ENCODE results near the gene HMGCL. TPM values are rescaled to one million over a fixed set of nuclear protein-coding genes. Genes with fewer than 3 reads are reported as not detected.
"Not testable (repeated sequence)": the region's sequence is repeated elsewhere in the genome, so short reads cannot be mapped to it uniquely, and the experiment has no call there.

HMGCL gene
- total RNA-seq, 2 experiments from 2014 or later: 34.2 to 35.3 TPM

GRCh38 chr1:23851406-23851805 is 26.2 kb upstream of the HMGCL start:
- DNase-seq; H3K27ac Mint-ChIP-seq; intact Hi-C loops (cut with micrococcal nuclease); CTCF ChIA-PET; H3K9me3 Mint-ChIP-seq; POLR2A ChIA-PET; H3K27me3 Mint-ChIP-seq; H3K4me1 Mint-ChIP-seq (ENCODE audit: low read depth); H3K4me3 Mint-ChIP-seq: not testable (repeated sequence)
- peaks cover 25% of the 10 kb centered on the region for H3K36me3 Mint-ChIP-seq

DNA sequence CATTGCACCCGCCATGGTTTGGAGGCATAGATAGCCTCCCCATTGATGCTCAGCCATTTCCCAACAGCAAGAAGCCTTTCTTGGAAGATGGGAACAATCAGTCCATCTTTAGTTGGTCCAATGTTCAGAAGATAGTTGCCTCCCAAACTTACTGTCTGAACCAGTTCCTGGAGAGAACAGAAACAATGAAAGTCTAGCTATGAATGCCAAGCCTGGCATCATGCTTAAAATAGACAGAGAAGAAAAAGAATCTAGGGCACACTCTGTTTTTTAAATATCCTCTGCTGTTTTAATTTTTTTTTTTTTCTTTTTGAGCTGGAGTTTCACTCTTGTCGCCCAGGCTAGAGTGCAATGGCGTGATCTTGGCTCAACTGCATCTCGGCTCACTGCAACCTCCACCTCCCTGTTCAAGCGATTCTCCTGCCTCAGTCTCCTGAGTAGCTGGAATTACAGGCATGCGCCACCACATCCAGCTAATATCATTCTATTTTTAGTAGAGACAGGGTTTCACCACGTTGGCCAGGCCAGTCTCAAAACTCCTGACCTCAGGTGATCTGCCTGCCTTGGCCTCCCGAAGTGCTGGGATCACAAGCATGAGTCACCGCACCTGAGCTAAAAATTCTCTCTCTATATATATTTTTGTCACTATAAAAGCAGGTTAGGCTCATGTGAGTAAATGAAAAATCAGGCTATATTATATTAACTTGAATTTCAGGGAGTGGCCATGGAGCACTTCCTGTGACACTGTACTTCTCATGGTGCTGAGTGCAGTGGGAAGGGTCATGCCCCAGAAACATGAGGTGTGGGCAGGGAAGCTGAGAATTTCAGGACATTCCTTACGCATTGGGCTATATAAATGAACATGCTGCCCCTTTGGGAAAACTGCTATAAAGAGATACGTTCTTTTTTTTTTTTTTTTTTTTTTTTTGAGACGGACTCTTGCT is 23.7 kb upstream of the HMGCL start:
- ChIA-PET CTCF (interaction anchor here (0.9 to 1.4 kb wide), 3 partner anchors 39 to 77 kb away, joined by 3 to 8 read pairs (median 4); no protein-coding TSS in a partner anchor), POLR2A (no interaction called here)
- no peaks in the 10 kb centered on the region for H3K27me3 Mint-ChIP-seq
- intact Hi-C loops (cut with micrococcal nuclease): no loop called here
- H3K27ac Mint-ChIP-seq: no peak overlapping the region
- no peak for DNase-seq
- H3K4me1 Mint-ChIP-seq (ENCODE audit: low read depth): no peaks in the 10 kb centered on the region
- H3K9me3 Mint-ChIP-seq: peaks cover 8% of the 10 kb centered on the region
- H3K36me3 Mint-ChIP-seq: peaks cover 27% of the 10 kb centered on the region
- H3K4me3 Mint-ChIP-seq: no peak overlapping the region

DNA sequence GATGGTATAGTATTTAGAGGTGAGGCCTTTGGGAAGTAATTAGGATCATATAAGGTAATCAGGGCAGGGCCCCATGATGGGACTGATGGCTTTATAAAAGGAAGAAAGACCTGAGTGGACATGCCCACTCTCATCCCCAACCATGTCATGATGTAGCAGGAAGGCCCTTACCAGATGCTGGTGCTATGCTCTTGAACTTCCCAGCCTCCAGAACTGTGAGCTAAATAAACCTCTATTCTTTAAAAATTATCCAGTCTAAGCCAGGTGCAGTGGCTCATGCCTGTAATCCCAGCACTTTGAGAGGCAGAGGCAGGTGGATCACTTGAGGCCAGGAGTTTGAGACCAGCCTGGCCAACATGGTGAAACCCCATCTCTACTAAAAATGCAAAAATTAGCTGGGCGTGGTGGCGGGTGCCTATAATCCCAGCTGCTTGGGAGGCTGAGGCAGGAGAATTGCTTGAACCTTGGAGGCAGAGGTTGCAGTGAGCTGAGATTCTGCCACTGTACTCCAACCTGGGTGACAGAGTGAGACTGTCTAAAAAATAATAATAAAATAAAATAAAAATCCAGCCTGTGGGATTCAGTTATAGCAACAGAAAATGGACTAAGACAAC is 22.4 kb upstream of the HMGCL start:
- intact Hi-C loops (cut with micrococcal nuclease); H3K27me3 Mint-ChIP-seq; POLR2A ChIA-PET; CTCF ChIA-PET; H3K4me3 Mint-ChIP-seq; H3K27ac Mint-ChIP-seq; DNase-seq; H3K9me3 Mint-ChIP-seq; H3K4me1 Mint-ChIP-seq (ENCODE audit: low read depth): not testable (repeated sequence)
- peaks cover 26% of the 10 kb centered on the region for H3K36me3 Mint-ChIP-seq

- Mint-ChIP-seq H3K4me1 (ENCODE audit: low read depth) (no peaks in the 10 kb centered on the region), H3K9me3 (peaks cover 8% of the 10 kb centered on the region), H3K27ac (no peak overlapping the region), H3K27me3 (no peaks in the 10 kb centered on the region), H3K36me3 (peaks cover 26% of the 10 kb centered on the region), H3K4me3 (no peak overlapping the region)
- no peak for DNase-seq
- intact Hi-C loops (cut with micrococcal nuclease): no loop called here
- ChIA-PET CTCF (no interaction called here), POLR2A (interaction anchor here (0.6 kb wide), 1 partner anchor 135 kb away, joined by 3 read pairs; the partner anchor contains the start of gene SRSF10)
Observed at GRCh38 chr1:23845163-23845562, 19.9 kb upstream of the HMGCL start.

DNA sequence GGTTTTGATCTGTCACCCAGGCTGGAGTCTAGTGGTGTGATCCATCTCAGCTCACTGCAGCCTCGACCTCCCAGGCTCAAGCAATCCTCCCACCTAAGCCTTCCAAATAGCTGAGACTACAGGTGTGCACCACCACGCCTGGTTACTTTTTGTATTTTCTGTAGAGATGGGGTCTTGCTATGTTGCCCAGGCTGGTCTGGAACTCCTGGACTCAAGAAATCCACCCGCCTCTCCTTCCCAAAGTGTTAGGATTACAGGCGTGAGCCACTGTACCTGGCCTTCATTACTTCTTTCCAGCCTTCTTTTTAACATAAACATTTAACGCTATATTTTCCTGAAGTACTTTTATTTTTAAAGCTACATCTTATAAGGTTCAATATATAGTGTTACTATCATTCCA is 18.4 kb upstream of the HMGCL start:
- ChIA-PET POLR2A (no interaction called here), CTCF (interaction anchor here (1.0 to 1.9 kb wide), 2 partner anchors 33 to 152 kb away, joined by 3 to 5 read pairs; no protein-coding TSS in a partner anchor)
- H3K27me3 Mint-ChIP-seq: no peaks in the 10 kb centered on the region
- peaks cover 8% of the 10 kb centered on the region for H3K9me3 Mint-ChIP-seq
- intact Hi-C loops (cut with micrococcal nuclease): no loop called here
- no peaks in the 10 kb centered on the region for H3K4me1 Mint-ChIP-seq (ENCODE audit: low read depth)
- no peak overlapping the region for H3K27ac Mint-ChIP-seq
- no peak overlapping the region for H3K4me3 Mint-ChIP-seq
- H3K36me3 Mint-ChIP-seq: peaks cover 23% of the 10 kb centered on the region
- DNase-seq: no peak

DNA sequence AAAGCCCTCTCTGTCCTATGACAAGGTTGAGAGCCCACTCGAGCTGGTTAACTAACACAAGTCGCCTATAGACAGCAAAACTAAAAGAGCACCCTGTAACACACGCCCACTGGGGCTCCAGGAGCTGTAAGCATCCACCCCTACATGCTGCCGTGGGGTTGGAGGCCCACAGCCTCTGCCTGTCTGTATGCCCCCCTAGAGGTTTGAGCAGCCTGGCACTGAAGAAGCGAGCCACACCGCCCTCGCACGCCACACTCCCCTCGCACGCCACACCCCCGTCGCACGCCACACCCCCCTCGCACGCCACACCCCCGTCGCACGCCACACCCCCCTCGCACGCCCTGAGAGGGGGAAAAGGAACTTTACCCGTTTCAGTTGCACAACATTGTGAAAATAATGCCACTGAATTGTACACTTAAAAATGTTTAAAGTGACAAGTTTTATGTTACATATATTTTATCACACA is 13.2 kb upstream of the HMGCL start:
- Mint-ChIP-seq H3K27ac (no peak overlapping the region), H3K4me1 (ENCODE audit: low read depth) (peaks cover 8% of the 10 kb centered on the region), H3K27me3 (peaks cover 6% of the 10 kb centered on the region), H3K4me3 (peak overlapping the region; percentile 60), H3K9me3 (no peaks in the 10 kb centered on the region), H3K36me3 (no peaks in the 10 kb centered on the region)
- intact Hi-C loops (cut with micrococcal nuclease): loop anchor here (1.0 kb wide), 1 partner anchor 13 kb away; the partner anchor contains the start of gene HMGCL
- POLR2A ChIA-PET: interaction anchor here (0.6 to 1.0 kb wide), 2 partner anchors 13 to 61 kb away, joined by 4 read pairs; partner anchors contain the start of genes HMGCL and PITHD1
- peak; percentile 79 for DNase-seq
- CTCF ChIA-PET: interaction anchor here (0.6 to 3.1 kb wide), 3 partner anchors 28 to 93 kb away, joined by 3 to 14 read pairs (median 3); no protein-coding TSS in a partner anchor

GRCh38 chr1:23837908-23838307 is 12.7 kb upstream of the HMGCL start:
- no peaks in the 10 kb centered on the region for H3K9me3 Mint-ChIP-seq
- H3K36me3 Mint-ChIP-seq: no peaks in the 10 kb centered on the region
- H3K4me1 Mint-ChIP-seq (ENCODE audit: low read depth): peaks cover 8% of the 10 kb centered on the region
- intact Hi-C loops (cut with micrococcal nuclease): loop anchor here (1.0 kb wide), 1 partner anchor 13 kb away; the partner anchor contains the start of gene HMGCL
- no peak for DNase-seq
- peak overlapping the region; percentile 23 for H3K4me3 Mint-ChIP-seq
- ChIA-PET POLR2A (interaction anchor here (0.6 to 1.0 kb wide), 2 partner anchors 13 to 60 kb away, joined by 4 read pairs; partner anchors contain the start of genes HMGCL and PITHD1), CTCF (interaction anchor here (0.5 to 3.1 kb wide), 3 partner anchors 27 to 552 kb away, joined by 3 to 14 read pairs (median 5); no protein-coding TSS in a partner anchor)
- H3K27me3 Mint-ChIP-seq: peaks cover 6% of the 10 kb centered on the region
- H3K27ac Mint-ChIP-seq: no peak overlapping the region

DNA sequence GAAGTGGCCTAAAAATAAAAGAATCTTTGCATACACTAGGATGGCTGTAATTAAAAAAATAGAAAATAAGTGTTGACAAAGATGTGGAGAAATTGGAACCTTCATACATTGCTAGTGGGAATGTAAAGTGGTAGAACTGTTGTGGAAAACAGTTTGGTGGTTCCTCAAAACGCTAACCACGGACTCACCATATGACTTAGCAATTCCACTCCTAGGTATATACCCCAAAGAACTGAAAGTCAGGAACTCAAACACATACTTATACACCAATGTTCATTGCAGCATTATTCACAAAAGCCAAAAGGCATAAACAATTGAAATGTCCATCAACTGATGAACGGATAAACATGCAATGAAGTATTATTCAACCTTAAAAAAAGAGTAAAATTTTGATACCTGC is 10.8 kb upstream of the HMGCL start:
- Mint-ChIP-seq H3K9me3 (no peaks in the 10 kb centered on the region), H3K36me3 (no peaks in the 10 kb centered on the region), H3K27me3 (peaks cover 6% of the 10 kb centered on the region), H3K27ac (no peak overlapping the region), H3K4me3 (no peak overlapping the region), H3K4me1 (ENCODE audit: low read depth) (peaks cover 8% of the 10 kb centered on the region)
- intact Hi-C loops (cut with micrococcal nuclease): no loop called here
- DNase-seq: no peak
- ChIA-PET CTCF (no interaction called here), POLR2A (no interaction called here)

DNA sequence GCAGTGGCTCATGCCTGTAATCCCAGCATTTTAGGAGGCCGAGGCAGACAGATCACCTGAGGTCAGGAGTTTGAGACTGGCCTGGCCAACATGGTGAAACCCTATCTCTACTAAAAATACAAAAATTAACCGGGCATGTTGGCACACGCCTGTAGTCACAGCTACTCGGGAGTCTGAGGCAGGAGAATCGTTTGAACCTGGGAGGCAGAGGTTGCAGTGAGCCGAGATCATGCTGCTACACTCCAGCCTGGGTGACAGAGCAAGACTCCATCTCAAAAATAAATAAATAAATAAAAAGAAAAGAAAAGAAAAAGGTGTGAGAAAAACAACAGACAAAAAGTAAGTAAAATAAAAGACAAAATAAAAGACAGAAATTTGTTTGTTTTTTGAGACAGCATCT is 8.9 kb upstream of the HMGCL start:
- H3K9me3 Mint-ChIP-seq; H3K36me3 Mint-ChIP-seq; H3K4me3 Mint-ChIP-seq; intact Hi-C loops (cut with micrococcal nuclease); H3K27ac Mint-ChIP-seq; DNase-seq; H3K27me3 Mint-ChIP-seq; POLR2A ChIA-PET; H3K4me1 Mint-ChIP-seq (ENCODE audit: low read depth): not testable (repeated sequence)
- CTCF ChIA-PET: interaction anchor here (0.9 to 1.7 kb wide), 3 partner anchors 24 to 62 kb away, joined by 3 to 5 read pairs (median 3); no protein-coding TSS in a partner anchor

- CTCF ChIA-PET: no interaction called here
- intact Hi-C loops (cut with micrococcal nuclease): loop anchor here (5.0 kb wide), 1 partner anchor 130 kb away; the partner anchor contains the start of gene PNRC2
- Mint-ChIP-seq H3K9me3 (no peaks in the 10 kb centered on the region), H3K36me3 (peaks cover 3% of the 10 kb centered on the region), H3K27ac (no peak overlapping the region), H3K4me3 (no peak overlapping the region), H3K4me1 (ENCODE audit: low read depth) (peaks cover 17% of the 10 kb centered on the region), H3K27me3 (no peaks in the 10 kb centered on the region)
- DNase-seq: no peak
- POLR2A ChIA-PET: no interaction called here
Observed at GRCh38 chr1:23827717-23828116, 2.5 kb upstream of the HMGCL start.

GRCh38 chr1:23826590-23826989 is 1.4 kb upstream of the HMGCL start:
- H3K36me3 Mint-ChIP-seq, DNase-seq, H3K27me3 Mint-ChIP-seq, H3K9me3 Mint-ChIP-seq, H3K27ac Mint-ChIP-seq, H3K4me3 Mint-ChIP-seq: not testable (repeated sequence)
- ChIA-PET POLR2A (interaction anchor here (1.1 kb wide), 1 partner anchor 11 kb away, joined by 3 read pairs; no protein-coding TSS in a partner anchor), CTCF (interaction anchor here (0.9 kb wide), 1 partner anchor 16 kb away, joined by 4 read pairs; no protein-coding TSS in a partner anchor)
- intact Hi-C loops (cut with micrococcal nuclease): loop anchor here (5.0 kb wide), 1 partner anchor 131 kb away; the partner anchor contains the start of gene PNRC2
- peaks cover 17% of the 10 kb centered on the region for H3K4me1 Mint-ChIP-seq (ENCODE audit: low read depth)
